ENCODE data around the gene NUFIP2.
"Not testable (repeated sequence)": the region's sequence is repeated elsewhere in the genome, so short reads cannot be mapped to it uniquely, and the experiment has no call there.

NUFIP2 gene

DNA sequence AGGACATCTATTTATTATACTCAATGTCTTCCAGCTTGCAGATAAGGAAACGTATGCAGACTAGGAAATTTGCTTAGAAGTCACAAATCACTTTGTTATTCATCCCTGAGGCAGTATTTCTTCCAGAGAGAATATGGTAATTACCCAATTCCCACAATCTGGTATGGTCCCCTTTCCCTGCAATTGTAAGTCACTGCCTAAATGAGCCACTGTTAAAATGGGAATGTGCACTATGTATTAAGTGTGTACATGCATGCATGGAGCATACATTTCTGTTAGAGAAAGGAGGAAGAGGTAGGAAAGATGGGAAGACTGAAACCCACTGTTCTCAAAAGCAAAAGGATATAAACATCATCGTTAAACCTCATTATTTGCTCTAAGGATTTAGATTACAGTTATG is 10.0 kb downstream of the NUFIP2 start:
- peaks cover 73% of the 10 kb centered on the region for H3K36me3 ChIP-seq
- no peak overlapping the region for H3K4me3 ChIP-seq (ENCODE audit: low read depth, low read length)
- DNase-seq = no peak
- H3K27me3 ChIP-seq = no peaks in the 10 kb centered on the region
- TF ChIP-seq, protein P1, sequence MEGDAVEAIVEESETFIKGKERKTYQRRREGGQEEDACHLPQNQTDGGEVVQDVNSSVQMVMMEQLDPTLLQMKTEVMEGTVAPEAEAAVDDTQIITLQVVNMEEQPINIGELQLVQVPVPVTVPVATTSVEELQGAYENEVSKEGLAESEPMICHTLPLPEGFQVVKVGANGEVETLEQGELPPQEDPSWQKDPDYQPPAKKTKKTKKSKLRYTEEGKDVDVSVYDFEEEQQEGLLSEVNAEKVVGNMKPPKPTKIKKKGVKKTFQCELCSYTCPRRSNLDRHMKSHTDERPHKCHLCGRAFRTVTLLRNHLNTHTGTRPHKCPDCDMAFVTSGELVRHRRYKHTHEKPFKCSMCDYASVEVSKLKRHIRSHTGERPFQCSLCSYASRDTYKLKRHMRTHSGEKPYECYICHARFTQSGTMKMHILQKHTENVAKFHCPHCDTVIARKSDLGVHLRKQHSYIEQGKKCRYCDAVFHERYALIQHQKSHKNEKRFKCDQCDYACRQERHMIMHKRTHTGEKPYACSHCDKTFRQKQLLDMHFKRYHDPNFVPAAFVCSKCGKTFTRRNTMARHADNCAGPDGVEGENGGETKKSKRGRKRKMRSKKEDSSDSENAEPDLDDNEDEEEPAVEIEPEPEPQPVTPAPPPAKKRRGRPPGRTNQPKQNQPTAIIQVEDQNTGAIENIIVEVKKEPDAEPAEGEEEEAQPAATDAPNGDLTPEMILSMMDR (IDR thresholded peaks at IDR 0.05; ENCODE audit: low read depth, low read length) = no peak
- H3K4me1 ChIP-seq = no peaks in the 10 kb centered on the region
- no peaks in the 10 kb centered on the region for H3K9me3 ChIP-seq

DNA sequence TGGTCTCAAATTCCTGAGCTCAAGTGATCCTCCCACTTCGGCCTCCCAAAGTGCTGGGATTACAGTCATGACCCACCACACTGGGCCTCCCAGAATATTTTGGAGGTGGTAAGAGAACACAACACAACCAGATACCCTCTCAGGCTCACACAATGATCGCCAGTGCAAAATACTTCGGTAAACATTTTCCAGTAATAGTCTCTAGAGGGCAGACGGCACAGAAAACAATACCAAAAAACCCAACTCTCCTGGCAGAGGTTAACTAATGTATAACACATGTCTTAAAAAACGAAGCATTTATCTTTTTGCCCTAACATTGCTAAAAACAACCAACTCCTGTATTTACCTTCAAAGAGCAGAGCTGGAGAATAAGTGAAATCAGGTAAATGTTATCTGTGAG is 10.5 kb downstream of the NUFIP2 start:
- H3K4me1 ChIP-seq = no peaks in the 10 kb centered on the region
- TF ChIP-seq, protein P1 (IDR thresholded peaks at IDR 0.05; ENCODE audit: low read depth, low read length) = no peak
- H3K36me3 ChIP-seq = peaks cover 73% of the 10 kb centered on the region
- DNase-seq = no peak
- H3K9me3 ChIP-seq = no peaks in the 10 kb centered on the region
- no peak overlapping the region for H3K4me3 ChIP-seq (ENCODE audit: low read depth, low read length)
- H3K27me3 ChIP-seq = no peaks in the 10 kb centered on the region

- no peak overlapping the region for H3K4me3 ChIP-seq (ENCODE audit: low read depth, low read length)
- TF ChIP-seq, protein P1 (IDR thresholded peaks at IDR 0.05; ENCODE audit: low read depth, low read length) = no peak
- H3K4me1 ChIP-seq = no peaks in the 10 kb centered on the region
- no peak for DNase-seq
- H3K36me3 ChIP-seq = peaks cover 71% of the 10 kb centered on the region
- no peaks in the 10 kb centered on the region for H3K27me3 ChIP-seq
- no peaks in the 10 kb centered on the region for H3K9me3 ChIP-seq
Measured at GRCh38 chr17:29279397-29280070, 14.4 kb downstream of the NUFIP2 start.

DNA sequence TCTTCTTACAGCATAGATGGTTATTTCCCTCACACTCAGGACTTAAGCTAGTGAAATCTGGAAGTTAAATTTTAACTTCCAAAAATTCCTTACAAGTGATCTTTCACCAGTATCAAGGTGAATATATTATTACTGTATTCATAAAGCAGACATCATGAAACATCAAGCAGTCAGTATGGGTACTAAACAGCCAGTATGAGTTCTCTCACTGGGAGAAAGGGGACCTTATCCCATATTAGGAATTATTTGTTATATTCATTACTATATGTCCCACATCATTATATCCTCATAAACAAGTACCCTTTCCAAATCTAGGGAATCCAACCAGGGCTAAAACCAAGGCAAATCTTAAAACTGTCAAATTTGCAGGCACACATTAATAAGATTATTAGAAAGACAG is 15.3 kb downstream of the NUFIP2 start:
- H3K36me3 ChIP-seq = peaks cover 72% of the 10 kb centered on the region
- DNase-seq = no peak

GRCh38 chr17:29273924-29274323 is 20.0 kb downstream of the NUFIP2 start:
- Histone ChIP-seq H3K4me3 (ENCODE audit: low read depth, low read length) (no peak overlapping the region), H3K27me3 (no peaks in the 10 kb centered on the region), H3K9me3 (no peaks in the 10 kb centered on the region), H3K36me3 (peaks cover 46% of the 10 kb centered on the region), H3K4me1 (no peaks in the 10 kb centered on the region)
- TF ChIP-seq, protein P1 (IDR thresholded peaks at IDR 0.05; ENCODE audit: low read depth, low read length) = no peak
- no peak for DNase-seq

More for the DNA sequence above, 15.3 kb downstream of the NUFIP2 start:
- Histone ChIP-seq H3K27me3 (no peaks in the 10 kb centered on the region), H3K4me3 (ENCODE audit: low read depth, low read length) (no peak overlapping the region), H3K9me3 (no peaks in the 10 kb centered on the region), H3K4me1 (no peaks in the 10 kb centered on the region)
- TF ChIP-seq, protein P1 (IDR thresholded peaks at IDR 0.05; ENCODE audit: low read depth, low read length) = no peak

- not testable (repeated sequence) for DNase-seq
Measured at GRCh38 chr17:29271980-29272379, 22.0 kb downstream of the NUFIP2 start.

More at GRCh38 chr17:29271980-29272379, 22.0 kb downstream of the NUFIP2 start:
- not testable (repeated sequence) for H3K4me3 ChIP-seq (ENCODE audit: low read depth, low read length); H3K27me3 ChIP-seq; H3K9me3 ChIP-seq; H3K4me1 ChIP-seq
- peaks cover 38% of the 10 kb centered on the region for H3K36me3 ChIP-seq

All from BE2C (cell line).